Epithelial cell of prostate (primary cell): ENCODE measurements around the gene PANX2.

Source experiments
- DNase-seq: peaks from one replicate; pipeline ENCODE4 v3.0.0-alpha.2; 2011; ENCODE audit warnings: low read depth, low spot score
- H3K27ac ChIP-seq: fragments of 450-650 bp; 2 replicates; pipeline ENCODE4 v1.5.1; 2017; ENCODE audit warnings: mild to moderate bottlenecking

PANX2 gene

DNA sequence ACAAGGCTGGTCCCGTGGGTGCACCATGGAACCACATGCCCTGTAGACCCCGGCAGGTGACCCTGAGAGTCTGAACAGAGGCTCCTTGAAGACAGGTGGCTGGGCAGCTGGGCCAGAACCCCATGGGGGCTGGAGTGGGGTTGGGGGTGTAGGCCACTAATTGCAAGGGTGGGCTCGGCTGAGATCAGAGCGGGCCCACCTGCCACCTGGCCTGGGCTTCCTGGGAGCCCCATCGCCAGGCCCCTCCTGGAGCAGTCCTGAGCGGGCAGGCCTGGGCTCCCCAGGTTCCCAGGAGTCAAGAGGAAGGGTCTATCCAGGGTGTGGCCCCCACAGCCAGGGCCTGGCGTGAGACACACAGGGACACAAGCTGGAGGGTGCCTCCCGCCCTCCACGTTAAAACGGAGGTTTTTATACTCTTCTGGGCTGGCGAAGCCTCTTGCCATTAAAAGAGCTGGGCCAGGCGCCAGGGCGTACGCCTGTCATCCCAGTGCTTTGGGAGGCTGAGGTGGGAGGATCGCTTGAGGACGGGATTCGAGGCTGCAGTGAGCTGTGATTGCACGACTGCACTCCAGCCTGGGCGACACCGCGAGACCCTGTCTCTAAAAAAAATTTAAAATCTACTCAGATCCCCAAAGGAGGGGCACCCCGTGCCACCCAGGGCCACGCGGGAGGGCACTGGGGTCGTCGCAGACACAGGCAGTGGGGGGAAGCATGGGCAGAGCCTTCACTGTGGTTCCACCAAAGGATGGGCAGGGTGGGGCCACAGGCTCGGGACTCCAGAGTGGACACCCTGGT, 10.4 kb downstream of the PANX2 start:
- no peak for DNase-seq
- no peak overlapping the region for H3K27ac ChIP-seq

DNA sequence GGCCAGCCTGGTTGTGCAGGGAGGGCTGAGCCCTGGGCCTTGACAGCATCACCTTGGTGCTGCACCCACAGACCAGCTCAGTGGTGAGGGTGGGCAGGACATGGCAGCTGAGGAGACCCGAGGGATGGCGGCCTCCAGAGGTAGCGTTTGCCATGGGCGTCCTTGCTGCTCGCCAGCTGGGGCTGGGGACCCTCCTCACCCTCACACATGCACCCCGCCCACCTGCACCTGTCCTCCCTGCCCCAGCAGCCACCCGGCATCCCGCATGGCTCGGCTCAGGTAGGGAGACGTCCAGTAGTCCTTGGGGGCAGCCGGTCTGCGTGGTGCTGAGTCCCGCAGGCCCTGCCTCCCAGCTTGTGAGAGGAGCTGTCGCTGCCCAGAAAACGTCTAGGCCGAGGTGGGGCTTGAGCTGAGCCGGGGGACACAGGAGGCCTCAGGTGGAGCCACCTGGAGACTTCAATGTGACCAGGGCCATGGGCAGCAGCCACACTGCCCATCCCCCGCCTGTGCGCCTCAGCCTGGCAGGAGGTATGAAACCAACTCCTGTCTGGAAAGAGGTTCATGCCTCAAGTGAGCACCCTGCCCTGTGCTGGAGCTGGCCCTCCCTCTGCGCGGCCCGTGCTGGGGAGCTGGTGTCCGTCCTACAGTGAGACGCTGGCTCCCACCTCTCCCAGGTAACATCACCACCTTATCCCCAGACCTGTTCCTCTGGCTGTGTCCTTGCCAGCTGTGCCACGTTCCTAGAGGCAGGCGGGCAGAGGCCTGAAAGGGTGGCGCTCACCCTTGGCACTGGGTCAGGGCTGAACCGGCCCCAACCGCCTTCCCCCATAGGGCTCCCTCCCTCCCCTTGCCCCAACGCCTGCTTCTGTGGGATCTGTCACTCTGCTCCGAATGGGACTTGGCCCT, 11.9 kb downstream of the PANX2 start:
- DNase-seq = no peak
- H3K27ac ChIP-seq = no peak overlapping the region

- H3K27ac ChIP-seq = no peak overlapping the region
- DNase-seq = no peak
Measured at GRCh38 chr22:50183141-50183971, 12.8 kb downstream of the PANX2 start.

GRCh38 chr22:50184004-50184901, 13.7 kb downstream of the PANX2 start:
- no peak overlapping the region for H3K27ac ChIP-seq
- no peak for DNase-seq

DNA sequence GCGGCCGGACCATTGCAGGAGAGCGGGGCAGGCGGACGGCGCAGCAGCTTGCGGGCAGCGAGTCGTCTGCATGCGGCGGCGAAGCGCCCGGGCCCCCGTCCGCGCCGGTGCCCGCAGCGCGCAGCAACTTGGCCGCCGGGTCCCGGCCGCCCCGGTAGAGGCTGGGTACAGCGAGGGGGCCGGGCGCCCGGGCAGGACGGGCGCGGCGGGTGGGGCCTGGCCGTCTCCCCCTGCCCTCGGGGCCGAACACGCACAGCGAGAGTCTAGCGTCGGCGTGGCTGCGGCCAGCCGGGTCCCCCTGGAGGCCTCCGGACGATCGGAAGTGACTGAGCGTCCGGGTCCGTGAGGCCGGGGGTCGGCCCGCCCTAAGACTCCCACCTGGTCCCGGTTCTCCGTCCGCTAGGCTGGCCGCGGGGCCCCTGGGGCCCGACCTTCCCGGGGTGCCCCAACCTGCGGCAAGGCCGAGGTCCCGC, 14.4 kb downstream of the PANX2 start:
- no peak overlapping the region for H3K27ac ChIP-seq

GRCh38 chr22:50185375-50186087, 15.0 kb downstream of the PANX2 start, which contains the start of gene TRABD:
Gene TRABD, plus strand, starts transcription at chr22:50185913. Its CDS starts 7,148 bp downstream, at chr22:50193061.
- DNase-seq = peak; percentile 51
- peak within 1 kb of the TSS; percentile 61 for H3K27ac ChIP-seq

More for the DNA sequence above, 14.4 kb downstream of the PANX2 start:
- no peak for DNase-seq

- DNase-seq = no peak
- peak overlapping the region; percentile 61 for H3K27ac ChIP-seq
Measured at GRCh38 chr22:50186181-50186714, 15.7 kb downstream of the PANX2 start.

GRCh38 chr22:50186761-50187523, 16.4 kb downstream of the PANX2 start:
- peak overlapping the region; percentile 61 for H3K27ac ChIP-seq
- no peak for DNase-seq

DNA sequence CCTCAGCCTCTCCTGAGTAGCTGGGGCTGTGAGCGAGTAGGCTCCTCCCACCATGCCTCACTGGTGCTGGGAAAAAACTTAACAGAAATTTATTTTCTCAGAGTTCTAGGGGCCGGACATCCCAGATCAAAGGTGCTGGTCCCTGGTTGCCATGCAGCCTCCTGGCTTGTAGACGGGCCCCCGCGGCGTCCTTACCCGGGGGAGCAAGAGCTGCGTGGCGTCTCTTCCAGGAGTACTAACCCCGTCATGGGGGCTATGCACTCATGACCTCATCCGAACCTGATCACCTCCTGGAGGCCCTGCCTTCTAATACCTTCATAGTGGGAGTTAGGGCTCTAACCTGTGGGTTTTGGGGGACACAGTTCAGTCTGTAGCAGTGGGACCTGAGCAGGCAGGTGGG, 17.8 kb downstream of the PANX2 start:
- no peak for DNase-seq
- no peak overlapping the region for H3K27ac ChIP-seq

DNA sequence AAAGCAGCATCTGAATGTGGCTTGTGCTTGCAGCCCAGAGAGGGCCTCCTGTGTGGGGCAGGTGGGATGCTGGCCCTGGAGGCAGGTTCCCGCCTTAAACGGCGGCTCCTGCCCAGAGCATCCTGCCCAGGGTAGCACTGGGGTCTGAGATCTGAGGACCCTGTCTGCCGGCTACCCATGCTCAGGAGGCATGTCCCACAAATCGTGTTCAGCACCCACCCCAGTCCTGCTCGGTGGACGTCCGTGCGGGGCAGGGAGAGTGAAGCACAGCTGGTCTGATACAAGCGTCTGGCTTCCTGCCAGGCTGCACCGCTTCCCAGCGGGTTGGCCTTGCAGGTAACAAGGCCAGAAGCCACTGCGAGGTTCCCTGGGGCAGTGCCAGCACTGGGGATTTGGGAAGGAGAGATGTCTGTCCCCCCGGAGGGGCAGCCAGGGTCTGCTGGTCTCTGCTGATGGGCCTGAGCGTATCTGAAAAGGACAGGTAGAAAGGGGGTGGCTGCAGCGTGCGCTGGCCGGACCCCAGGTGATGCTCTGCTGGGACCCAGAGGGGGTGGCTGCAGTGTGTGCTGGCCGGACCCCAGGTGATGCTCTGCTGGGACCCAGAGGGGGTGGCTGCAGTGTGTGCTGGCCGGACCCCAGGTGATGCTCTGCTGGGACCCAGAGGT, 18.8 kb downstream of the PANX2 start:
- peak overlapping the region; percentile 89 for H3K27ac ChIP-seq
- DNase-seq = no peak

DNA sequence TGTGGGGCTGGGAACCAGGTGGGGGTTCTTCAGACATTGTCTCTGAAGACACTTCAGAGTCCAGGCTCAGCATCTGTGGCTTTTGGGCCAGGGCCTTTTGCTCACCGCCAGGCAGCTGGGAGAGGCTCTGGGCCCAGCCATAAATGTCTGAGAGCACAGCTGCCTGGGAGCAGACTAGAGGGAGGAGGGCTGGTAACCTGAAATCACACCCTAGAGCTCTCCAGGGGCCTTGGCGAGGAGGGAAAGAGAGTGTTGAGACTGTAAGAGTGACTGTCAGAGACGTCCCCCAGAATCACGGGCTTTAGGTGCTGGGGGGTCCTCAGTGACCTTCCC, 19.3 kb downstream of the PANX2 start:
- DNase-seq = no peak
- H3K27ac ChIP-seq = peak overlapping the region; percentile 89

GRCh38 chr22:50190182-50190940, 19.8 kb downstream of the PANX2 start:
- DNase-seq = peak; percentile 48
- H3K27ac ChIP-seq = peak overlapping the region; percentile 89

DNA sequence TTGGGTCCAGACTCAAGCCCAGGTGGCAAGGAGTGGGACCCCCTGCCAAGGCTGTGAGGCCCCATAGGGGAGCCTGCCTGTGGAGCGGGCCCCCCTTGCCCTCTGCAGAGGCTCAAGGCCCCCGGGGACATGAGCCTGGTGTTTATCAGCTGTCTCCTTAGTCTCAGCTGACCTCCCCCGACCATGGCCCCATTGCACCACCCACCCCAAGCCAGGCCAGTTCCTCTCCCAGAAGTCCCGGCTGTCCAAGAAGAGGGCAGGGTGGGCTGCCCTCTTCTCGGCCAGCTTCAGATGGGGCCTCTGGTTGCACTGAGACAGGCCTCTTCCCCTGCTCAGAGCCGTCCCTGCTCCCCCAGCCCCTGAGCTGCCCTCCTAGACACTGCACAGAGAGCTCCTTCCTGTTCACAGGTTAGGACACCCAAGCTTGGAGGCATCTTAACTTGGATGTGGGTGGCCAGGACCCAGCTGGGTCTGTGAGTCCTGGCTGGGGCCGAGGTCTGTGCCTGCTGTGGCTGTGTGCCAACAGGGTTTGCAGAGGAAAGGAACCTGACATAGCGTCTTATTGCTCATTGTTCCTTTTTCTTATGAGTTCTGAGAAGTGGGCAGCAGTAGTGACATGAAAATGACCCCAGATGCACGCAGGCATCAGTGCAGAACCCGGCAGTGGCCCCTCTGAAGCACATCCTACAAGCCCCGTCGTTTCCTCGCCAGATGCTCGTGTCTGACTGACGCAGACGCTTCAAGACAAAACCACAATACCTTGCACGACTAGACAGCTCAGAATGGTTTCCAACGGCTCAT, 20.6 kb downstream of the PANX2 start:
- DNase-seq = no peak
- peak overlapping the region; percentile 89 for H3K27ac ChIP-seq

DNA sequence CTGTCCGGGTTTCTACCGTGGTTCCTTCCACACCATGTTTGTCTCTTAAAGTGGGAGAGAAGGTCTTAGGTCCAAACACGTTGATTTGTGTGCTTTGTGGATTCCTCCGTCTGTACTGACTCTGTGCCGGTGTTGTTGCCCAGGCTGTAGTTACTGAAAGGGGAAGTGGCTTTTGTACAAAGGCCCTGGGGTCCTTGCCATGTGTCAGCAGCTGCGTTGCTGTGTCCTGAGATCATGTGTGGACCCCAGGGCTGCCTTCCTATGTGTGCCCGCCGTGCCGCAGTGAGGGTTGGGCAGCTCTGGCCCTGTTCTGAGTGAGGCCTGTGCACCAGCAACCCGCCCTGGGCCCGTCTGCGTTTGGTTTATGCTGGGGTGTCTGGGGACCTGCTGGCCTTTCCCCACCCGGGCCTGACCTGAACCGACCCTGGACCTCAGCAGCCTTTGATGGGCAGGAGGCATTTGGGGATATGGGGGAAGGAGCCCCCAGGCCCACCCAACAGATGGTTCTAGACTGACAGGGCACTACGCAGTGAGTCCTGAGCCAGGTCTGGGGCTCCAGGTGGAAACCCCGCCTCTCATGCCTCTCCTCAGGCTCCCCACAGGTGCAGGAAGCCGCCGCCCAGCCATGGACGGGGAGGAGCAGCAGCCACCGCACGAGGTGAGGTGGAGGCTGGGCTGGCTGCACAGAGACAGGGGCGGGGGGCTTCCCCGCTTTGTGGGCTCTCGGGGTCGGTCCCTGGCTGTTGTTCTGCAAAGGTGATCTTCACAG, 22.1 kb downstream of the PANX2 start:
- H3K27ac ChIP-seq = peak overlapping the region; percentile 89
- no peak for DNase-seq

GRCh38 chr22:50193621-50194020, 23.1 kb downstream of the PANX2 start:
- H3K27ac ChIP-seq = no peak overlapping the region
- no peak for DNase-seq
